GM10248 (cell line): ENCODE results near the gene NEXN.

Source experiments
- CTCF ChIA-PET: fragments of 300-600 bp; sonication (Branson Sonifier 250); formaldehyde crosslinking; extraction: SDS; loops from one replicate; lab custom pipeline; 2021; ENCODE audit warnings: antibody characterized with exemption; lab: Yijun Ruan, JAX
- POLR2A ChIA-PET: fragments of 350-650 bp; sonication (Branson Sonifier 250); formaldehyde crosslinking; extraction: SDS; loops from one replicate; lab custom pipeline; 2020; ENCODE audit warnings: antibody characterized with exemption; lab: Yijun Ruan, JAX
- DNase-seq: peaks from one replicate; pipeline ENCODE4 v3.0.0; 2012; ENCODE audit errors: extremely low spot score
- TF ChIP-seq, protein P1 (sequence below): IDR thresholded peaks from 2 replicates; pipeline ENCODE4 v1.5.1; 2012; ENCODE audit warnings: mild to moderate bottlenecking, low read depth; ENCODE audit errors: extremely low read depth, missing control alignments, control extremely low read depth

NEXN gene

DNA sequence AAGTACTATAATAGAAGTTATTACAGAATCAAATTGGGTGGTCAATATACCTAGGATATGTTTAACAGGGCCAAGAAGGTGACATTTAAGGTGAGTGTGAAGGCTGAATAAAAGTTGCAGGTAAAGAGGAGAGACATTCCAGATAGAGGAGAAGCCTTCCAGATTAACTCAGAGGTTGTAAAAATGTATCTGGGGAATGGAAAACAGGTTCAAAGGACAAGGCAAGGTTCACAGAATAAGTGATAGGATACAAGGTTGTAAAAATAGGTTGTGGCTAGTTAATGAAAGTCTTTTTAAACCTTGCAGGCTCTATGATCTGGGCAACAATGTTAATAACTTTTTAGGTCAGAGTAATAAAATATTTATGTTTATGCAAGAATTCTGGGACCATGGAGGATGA lies 50.2 kb downstream of the NEXN start:
- POLR2A ChIA-PET = no interaction called here
- CTCF ChIA-PET = no interaction called here
- TF ChIP-seq, protein P1, sequence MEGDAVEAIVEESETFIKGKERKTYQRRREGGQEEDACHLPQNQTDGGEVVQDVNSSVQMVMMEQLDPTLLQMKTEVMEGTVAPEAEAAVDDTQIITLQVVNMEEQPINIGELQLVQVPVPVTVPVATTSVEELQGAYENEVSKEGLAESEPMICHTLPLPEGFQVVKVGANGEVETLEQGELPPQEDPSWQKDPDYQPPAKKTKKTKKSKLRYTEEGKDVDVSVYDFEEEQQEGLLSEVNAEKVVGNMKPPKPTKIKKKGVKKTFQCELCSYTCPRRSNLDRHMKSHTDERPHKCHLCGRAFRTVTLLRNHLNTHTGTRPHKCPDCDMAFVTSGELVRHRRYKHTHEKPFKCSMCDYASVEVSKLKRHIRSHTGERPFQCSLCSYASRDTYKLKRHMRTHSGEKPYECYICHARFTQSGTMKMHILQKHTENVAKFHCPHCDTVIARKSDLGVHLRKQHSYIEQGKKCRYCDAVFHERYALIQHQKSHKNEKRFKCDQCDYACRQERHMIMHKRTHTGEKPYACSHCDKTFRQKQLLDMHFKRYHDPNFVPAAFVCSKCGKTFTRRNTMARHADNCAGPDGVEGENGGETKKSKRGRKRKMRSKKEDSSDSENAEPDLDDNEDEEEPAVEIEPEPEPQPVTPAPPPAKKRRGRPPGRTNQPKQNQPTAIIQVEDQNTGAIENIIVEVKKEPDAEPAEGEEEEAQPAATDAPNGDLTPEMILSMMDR = no peak
- DNase-seq = no peak

DNA sequence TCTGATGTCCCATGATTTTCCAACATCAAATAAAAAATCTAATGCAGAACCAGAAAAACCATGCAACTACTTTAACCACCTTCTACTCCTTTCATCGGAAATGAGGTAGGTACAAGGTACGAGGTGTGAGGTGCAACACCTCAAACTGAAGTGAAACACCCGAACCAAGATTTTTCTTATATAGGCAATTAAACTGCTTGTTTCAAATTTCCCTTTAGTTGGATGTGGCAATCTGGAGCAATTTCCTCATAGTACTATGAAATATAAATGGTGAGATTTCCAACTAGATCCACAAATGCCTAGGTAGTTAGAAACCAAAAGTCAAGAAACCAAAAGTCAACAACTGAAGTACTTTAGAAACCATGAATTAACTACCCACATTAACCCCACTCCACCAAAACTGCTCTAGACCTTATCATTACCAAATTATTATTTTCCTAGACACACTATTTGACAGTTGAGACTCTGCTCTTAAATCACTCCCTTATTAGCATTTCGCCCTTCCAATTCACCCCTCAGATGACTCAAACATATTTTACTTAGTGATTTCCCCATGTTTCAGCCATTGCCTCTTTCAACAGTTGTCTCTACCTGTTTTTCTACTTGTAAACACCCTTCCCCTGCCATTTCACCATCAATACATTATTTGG lies 52.6 kb downstream of the NEXN start:
- ChIA-PET CTCF (no interaction called here), POLR2A (no interaction called here)
- no peak for DNase-seq
- TF ChIP-seq, protein P1 = no peak

DNA sequence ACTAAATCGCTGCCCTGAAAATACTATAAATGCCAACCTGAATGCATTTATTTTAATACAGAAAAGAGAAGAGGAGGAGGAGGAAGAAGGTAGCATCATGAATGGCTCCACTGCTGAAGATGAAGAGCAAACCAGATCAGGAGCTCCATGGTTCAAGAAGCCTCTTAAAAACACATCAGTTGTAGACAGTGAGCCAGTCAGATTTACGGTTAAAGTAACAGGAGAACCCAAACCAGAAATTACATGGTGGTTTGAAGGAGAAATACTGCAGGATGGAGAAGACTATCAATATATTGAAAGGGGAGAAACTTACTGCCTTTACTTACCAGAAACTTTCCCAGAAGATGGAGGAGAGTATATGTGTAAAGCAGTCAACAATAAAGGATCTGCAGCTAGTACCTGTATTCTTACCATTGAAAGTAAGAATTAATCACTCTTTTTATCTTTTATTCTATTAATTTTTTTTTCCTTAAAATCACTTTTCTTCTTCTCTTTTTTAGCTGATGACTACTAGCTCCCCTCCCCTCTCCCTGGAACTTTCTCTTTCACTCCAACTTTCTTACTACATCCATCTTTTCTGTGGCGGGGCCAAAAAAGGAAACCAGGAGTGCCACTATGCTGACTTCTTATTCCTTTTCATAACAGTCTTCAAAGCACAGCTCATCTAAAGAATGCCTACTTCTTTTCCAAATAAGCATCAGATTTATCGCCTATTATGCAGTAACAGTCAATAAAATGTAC lies 54.1 kb downstream of the NEXN start:
- CTCF ChIA-PET = interaction anchor here (1.4 kb wide), 1 partner anchor 9 kb away, joined by 3 read pairs; no protein-coding TSS in a partner anchor
- TF ChIP-seq, protein P1 = no peak
- POLR2A ChIA-PET = no interaction called here
- DNase-seq = no peak

DNA sequence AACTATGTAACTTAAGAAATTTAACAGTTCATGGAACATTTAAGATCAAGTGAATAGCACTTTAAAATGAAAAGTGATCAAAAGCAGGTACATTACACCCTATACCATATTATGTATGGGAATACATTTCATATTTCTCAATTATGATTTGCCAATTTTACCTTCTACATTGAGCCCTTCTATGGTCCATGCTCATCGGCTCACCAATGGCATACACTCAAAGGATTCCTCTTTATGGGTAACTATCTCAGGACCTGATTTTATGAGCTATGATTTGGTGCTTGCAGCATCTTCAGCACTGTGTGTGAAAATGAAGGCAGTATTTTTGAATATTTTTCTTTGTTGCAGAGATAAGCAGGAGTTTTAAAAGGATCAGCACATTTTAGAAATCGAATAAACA lies 56.9 kb downstream of the NEXN start:
- POLR2A ChIA-PET = interaction anchor here (0.6 kb wide), 1 partner anchor 28 kb away, joined by 3 read pairs; no protein-coding TSS in a partner anchor
- CTCF ChIA-PET = no interaction called here
- DNase-seq = no peak
- TF ChIP-seq, protein P1 = no peak

DNA sequence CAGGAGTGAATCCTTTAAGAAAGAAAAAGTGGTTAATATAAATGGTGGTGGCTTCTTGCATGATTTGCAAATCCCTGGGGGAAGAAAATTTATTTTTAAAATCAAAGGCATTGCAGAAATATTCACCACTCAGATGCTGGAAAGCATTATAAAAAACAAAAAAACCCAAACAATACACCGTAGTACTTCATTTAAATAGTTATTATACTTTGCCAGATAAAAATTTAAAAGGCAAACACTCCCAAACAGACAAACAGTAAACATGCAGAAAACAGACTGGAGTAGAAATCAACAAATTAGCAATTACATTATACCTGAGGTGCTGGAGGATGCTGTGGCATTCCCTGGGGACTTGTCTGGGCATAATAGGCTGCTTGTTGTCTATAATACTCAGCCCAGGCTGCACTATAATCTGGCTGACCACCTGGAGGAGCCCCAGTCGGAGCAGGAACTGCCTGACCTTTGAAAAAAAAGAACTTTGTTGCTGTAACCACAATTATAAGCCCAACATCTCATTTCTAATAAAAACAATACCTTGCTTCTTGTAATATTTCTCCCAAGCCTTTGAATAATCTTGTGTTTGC lies 60.5 kb downstream of the NEXN start:
- DNase-seq = no peak
- ChIA-PET POLR2A (no interaction called here), CTCF (interaction anchor here (1.1 kb wide), 1 partner anchor 12 kb away, joined by 4 read pairs; no protein-coding TSS in a partner anchor)
- TF ChIP-seq, protein P1 = no peak

DNA sequence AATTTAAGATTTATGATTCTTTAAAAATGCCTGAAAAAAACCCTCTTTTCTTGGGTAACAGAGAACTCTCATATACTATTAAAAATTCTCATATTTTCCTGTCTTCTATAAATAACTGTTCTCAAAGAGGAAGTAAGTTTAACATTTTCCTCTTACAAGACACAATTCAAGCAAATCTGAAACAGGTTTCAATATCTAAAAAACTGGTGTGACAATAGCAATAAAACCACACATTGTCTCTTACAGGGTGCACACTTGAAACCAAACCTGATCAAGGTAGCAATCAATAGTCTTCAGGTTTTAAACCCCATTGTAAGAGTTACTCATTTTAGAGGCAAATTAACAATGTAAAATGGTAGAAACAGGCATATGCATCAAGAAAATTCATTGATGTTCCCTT lies 62.4 kb downstream of the NEXN start:
- TF ChIP-seq, protein P1 = no peak
- no peak for DNase-seq
- ChIA-PET POLR2A (interaction anchor here (1.0 kb wide), 1 partner anchor 53 kb away, joined by 3 read pairs; no protein-coding TSS in a partner anchor), CTCF (interaction anchor here (1.3 to 1.4 kb wide), 2 partner anchors 10 to 14 kb away, joined by 3 to 5 read pairs; no protein-coding TSS in a partner anchor)
